ENCODE data around the gene DEFB124.

The DEFB124 gene

GRCh38 chr20:31418307-31418706, 56.6 kb downstream of the DEFB124 start:
- no peak for DNase-seq

DNA sequence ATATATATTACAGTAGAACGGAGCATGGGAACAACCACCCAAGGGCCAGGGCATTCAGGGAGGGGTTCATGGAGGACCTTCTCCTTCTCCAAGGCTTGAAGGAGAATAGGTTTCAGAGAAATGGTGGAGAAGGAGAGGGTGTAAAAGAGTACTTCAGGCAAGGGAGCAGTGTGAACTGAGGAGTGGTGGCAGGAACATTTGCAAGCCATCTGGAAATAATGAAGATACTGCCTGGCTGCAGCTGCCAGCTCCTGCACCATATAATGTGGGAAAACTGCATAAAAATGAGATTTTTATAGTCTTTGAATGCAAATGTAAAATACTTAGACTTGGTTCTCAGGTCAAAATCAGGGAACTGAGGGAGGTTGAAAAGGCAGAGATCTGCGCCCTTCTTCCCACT, 59.3 kb downstream of the DEFB124 start:
- DNase-seq, result no peak
